HepG2 (cell line): ENCODE data around the gene RBM15B. TPM values are rescaled to one million over a fixed set of nuclear protein-coding genes. Genes with fewer than 3 reads are reported as not detected.

Experiments
- AHDC1 ChIP-seq: sonication (generic); formaldehyde crosslinking; IDR thresholded peaks from 2 replicates; pipeline ENCODE4 v1.5.1; 2020; ENCODE audit warnings: mild to moderate bottlenecking, missing genetic modification reagents, borderline replicate concordance
- ARNTL ChIP-seq: sonication (generic); formaldehyde crosslinking; IDR thresholded peaks from 2 replicates; pipeline ENCODE4 v1.4.0; 2020; ENCODE audit warnings: mild to moderate bottlenecking, missing genetic modification reagents
- ASH2L ChIP-seq: fragments of 300-600, 200-600 bp; sonication (generic); IDR thresholded peaks from 2 replicates; pipeline ENCODE4 v1.7.0; 2017; ENCODE audit warnings: low read depth, mild to moderate bottlenecking, moderate library complexity, mixed read lengths, low read length; ENCODE audit not compliant: insufficient read length
- ATM ChIP-seq: fragments of 450-650 bp; IDR thresholded peaks from 2 replicates; pipeline ENCODE4 v1.7.1; 2017; ENCODE audit warnings: mild to moderate bottlenecking, borderline replicate concordance
- CSRNP1 ChIP-seq: sonication (generic); formaldehyde crosslinking; IDR thresholded peaks from 2 replicates; pipeline ENCODE4 v1.8.1; 2023; ENCODE audit warnings: mild to moderate bottlenecking, missing genetic modification reagents
- FIP1L1 ChIP-seq: fragments of 200-400 bp; formaldehyde crosslinking; IDR thresholded peaks from 2 replicates; pipeline ENCODE4 v1.6.1; 2018; ENCODE audit warnings: low read depth, mild to moderate bottlenecking, low read length, moderate library complexity, borderline replicate concordance; ENCODE audit not compliant: insufficient read depth
- FOSL2 ChIP-seq: sonication (generic); formaldehyde crosslinking; IDR thresholded peaks from 2 replicates; pipeline ENCODE4 v1.4.0; 2020; ENCODE audit warnings: missing genetic modification reagents
- GATA4 ChIP-seq: sonication (generic); IDR thresholded peaks from 2 replicates; pipeline ENCODE4 v1.6.1; 2016; ENCODE audit warnings: antibody characterized with exemption, low read depth, borderline replicate concordance
- PHF5A ChIP-seq: IDR thresholded peaks from one replicate; pipeline ENCODE4 v1.6.1; 2018; ENCODE audit warnings: low read depth, missing genetic modification reagents; ENCODE audit not compliant: unreplicated experiment
- POLR2AphosphoS2 ChIP-seq: IDR thresholded peaks from 2 replicates; pipeline ENCODE4 v1.6.1; 2011; ENCODE audit warnings: low read depth, low read length, improper control_type of control experiment
- SETDB1 ChIP-seq: sonication (generic); formaldehyde crosslinking; IDR thresholded peaks from 2 replicates; pipeline ENCODE4 v1.5.1; 2020; ENCODE audit warnings: missing genetic modification reagents, mild to moderate bottlenecking, borderline replicate concordance
- ZBED4 ChIP-seq: sonication (generic); formaldehyde crosslinking; IDR thresholded peaks from 2 replicates; pipeline ENCODE4 v1.4.0; 2020; ENCODE audit warnings: missing genetic modification reagents, borderline replicate concordance
- ZNF205 ChIP-seq: IDR thresholded peaks from 2 replicates; pipeline ENCODE4 v1.6.1; 2018; ENCODE audit warnings: missing biosample characterization, missing genetic modification reagents
- ZNF34 ChIP-seq: sonication (generic); formaldehyde crosslinking; IDR thresholded peaks from 2 replicates; pipeline ENCODE4 v1.4.0; 2020; ENCODE audit warnings: mild to moderate bottlenecking, missing genetic modification reagents, borderline replicate concordance
- ZNF644 ChIP-seq: IDR thresholded peaks from 2 replicates; pipeline ENCODE4 v1.6.1; 2016; ENCODE audit warnings: low read depth
- ZNF800 ChIP-seq: sonication (generic); formaldehyde crosslinking; IDR thresholded peaks from 2 replicates; pipeline ENCODE4 v1.4.0; 2020; ENCODE audit warnings: missing genetic modification reagents
- polyA plus RNA-seq, 8 experiments: library from polyadenylated mRNA; depleted of rRNA in 3 of 8; stranded (reverse) in 7 of 8; unstranded in 1 of 8; fragments of >200 nt; fragmentation: Illumina TruSeq in 4 of 8; extraction: Trizol in 4 of 8; gene quantifications; 2 replicates each; pipeline versions ENCODE4 v1.2.1 to v1.2.3, GENCODE V29; 2011 to 2016; ENCODE audit warnings: low read depth in 4 of 8, missing spikeins in 1 of 8, mixed read lengths in 1 of 8; ENCODE audit not compliant: insufficient read depth in 1 of 8
- total RNA-seq, 5 experiments: library from RNA; depleted of rRNA; stranded (reverse); fragments of >200 nt; fragmentation: Illumina TruSeq; extraction: Trizol; gene quantifications; 2 replicates each; pipeline ENCODE4 v1.2.3, GENCODE V29; 2016; ENCODE audit warnings: low read depth in 1 of 5

RBM15B gene
- total and polyA plus RNA-seq, 2 of the 13 experiments (the other 11 are each of a cell fraction or from before 2014, with no cell fraction given) = 8.2 to 19.3 TPM

- TF ChIP-seq ARNTL (CRISPR knock-in tag) (peak; percentile 91), ZNF34 (CRISPR knock-in tag) (0 out of 2 replicates have a peak, but pooled peaks have one; percentile 35), ZNF644 (CRISPR knock-in tag) (0 out of 2 replicates have a peak, but pooled peaks have one; percentile 16), PHF5A (peak; percentile 87), ZNF205 (CRISPR knock-in tag) (peak; percentile 75; the same call in 1 of the 2 replicates), ZNF800 (CRISPR knock-in tag) (no peak), FIP1L1 (no peak; the same call in 1 of the 2 replicates), SETDB1 (no peak), ZBED4 (CRISPR knock-in tag) (no peak), FOSL2 (CRISPR knock-in tag) (peak; percentile 68), ASH2L (peak; percentile 81), AHDC1 (CRISPR knock-in tag) (no peak), GATA4 (no peak), ATM (no peak), POLR2AphosphoS2 (no peak), CSRNP1 (CRISPR knock-in tag) (0 out of 2 replicates have a peak, but pooled peaks have one; percentile 50)
Measured at GRCh38 chr3:51391075-51391565, at the start of gene RBM15B (continued).
